Liver (tissue), 9 donors: ENCODE measurements around the gene OR5L1. TPM values are rescaled to one million over a fixed set of nuclear protein-coding genes. Genes with fewer than 3 reads are reported as not detected.

Source experiments
- DNase-seq: peaks from one replicate; pipeline ENCODE4 v3.0.0-alpha.2; 2017; ENCODE audit warnings: low spot score
- H3K27ac ChIP-seq, 2 donors: one replicate each; pipeline ENCODE4 v1.7.0; 2013; ENCODE audit warnings: inconsistent platforms in 2 of 2, low read length in 2 of 2, control low read depth in 1 of 2, low read depth in 1 of 2, mild to moderate bottlenecking in 1 of 2
- H3K27me3 ChIP-seq, 4 donors: one replicate each; pipeline versions ENCODE4 v1.6.1 to v1.7.0; 2013; ENCODE audit warnings: low read length in 3 of 4, inconsistent platforms in 1 of 4, mild to moderate bottlenecking in 1 of 4, moderate library complexity in 1 of 4; ENCODE audit not compliant: control insufficient read depth in 4 of 4, insufficient read depth in 4 of 4
- H3K36me3 ChIP-seq, 4 donors: one replicate each; pipeline versions ENCODE4 v1.6.1 to v1.7.0; 2013; ENCODE audit warnings: low read length in 3 of 4, mild to moderate bottlenecking in 3 of 4, low read depth in 1 of 4, moderate library complexity in 1 of 4; ENCODE audit not compliant: control insufficient read depth in 4 of 4, insufficient read depth in 3 of 4
- H3K4me1 ChIP-seq, 4 donors: one replicate each; pipeline versions ENCODE4 v1.6.1 to v1.7.0; 2013; ENCODE audit warnings: low read length in 3 of 4, mild to moderate bottlenecking in 3 of 4, moderate library complexity in 1 of 4; ENCODE audit not compliant: control insufficient read depth in 4 of 4, insufficient read depth in 4 of 4
- H3K4me3 ChIP-seq, 3 donors: one replicate each; pipeline versions ENCODE4 v1.6.1 to v1.7.0; 2013; ENCODE audit warnings: low read length in 3 of 3, control low read depth in 1 of 3, low read depth in 1 of 3, mild to moderate bottlenecking in 1 of 3
- H3K9ac ChIP-seq, 2 donors: one replicate each; pipeline ENCODE4 v1.7.0; 2013; ENCODE audit warnings: low read length in 2 of 2, mild to moderate bottlenecking in 2 of 2, moderate library complexity in 2 of 2, control low read depth in 1 of 2, low read depth in 1 of 2
- H3K9me3 ChIP-seq, 4 donors: one replicate each; pipeline versions ENCODE4 v1.6.1 to v1.7.0; 2013; ENCODE audit warnings: low read length in 3 of 4; ENCODE audit not compliant: control insufficient read depth in 4 of 4
- ATF3 ChIP-seq: IDR thresholded peaks from 2 replicates; pipeline ENCODE4 v1.6.1; 2016; ENCODE audit warnings: antibody characterized with exemption
- CTCF ChIP-seq: fragments of 150-350 bp; IDR thresholded peaks from 2 replicates; pipeline ENCODE4 v1.5.1; 2017; ENCODE audit warnings: improper control_type of control experiment, low read depth, low read length; ENCODE audit not compliant: missing input control
- EGR1 ChIP-seq, 2 donors: IDR thresholded peaks; 2 replicates each; pipeline ENCODE4 v1.6.1; 2016 to 2018; ENCODE audit warnings: antibody characterized with exemption in 2 of 2, low read depth in 2 of 2
- FOXA1 ChIP-seq: IDR thresholded peaks from 2 replicates; pipeline ENCODE4 v1.6.1; 2016; ENCODE audit warnings: antibody characterized with exemption
- FOXA2 ChIP-seq: IDR thresholded peaks from 2 replicates; pipeline ENCODE4 v1.6.1; 2016; ENCODE audit warnings: antibody characterized with exemption
- GABPA ChIP-seq, 2 donors: IDR thresholded peaks in 1 of 2; conservative IDR thresholded peaks in 1 of 2; 2 replicates each; pipeline ENCODE4 v1.6.1; 2016; ENCODE audit warnings: antibody characterized with exemption in 2 of 2, mild to moderate bottlenecking in 1 of 2, moderate library complexity in 1 of 2
- HNF4A ChIP-seq, 2 donors: conservative IDR thresholded peaks; 2 replicates each; pipeline ENCODE4 v1.6.1; 2016; ENCODE audit warnings: antibody characterized with exemption in 2 of 2, mild to moderate bottlenecking in 2 of 2
- HNF4G ChIP-seq: IDR thresholded peaks from 2 replicates; pipeline ENCODE4 v1.6.1; 2016; ENCODE audit warnings: antibody characterized with exemption
- JUND ChIP-seq, 2 donors: IDR thresholded peaks; 2 replicates each; pipeline ENCODE4 v1.6.1; 2016; ENCODE audit warnings: antibody characterized with exemption in 2 of 2
- MAX ChIP-seq: IDR thresholded peaks from 2 replicates; pipeline ENCODE4 v1.6.1; 2016; ENCODE audit warnings: antibody characterized with exemption
- NR2F2 ChIP-seq: IDR thresholded peaks from 2 replicates; pipeline ENCODE4 v1.6.1; 2016; ENCODE audit warnings: antibody characterized with exemption
- RAD21 ChIP-seq, 2 donors: IDR thresholded peaks; 2 replicates each; pipeline ENCODE4 v1.6.1; 2016; ENCODE audit warnings: antibody characterized with exemption in 2 of 2, mild to moderate bottlenecking in 2 of 2
- REST ChIP-seq: IDR thresholded peaks from 2 replicates; pipeline ENCODE4 v1.6.1; 2016; ENCODE audit warnings: antibody characterized with exemption, mild to moderate bottlenecking
- RXRA ChIP-seq, 2 donors: IDR thresholded peaks; 2 replicates each; pipeline ENCODE4 v1.6.1; 2017 to 2018; ENCODE audit warnings: antibody characterized with exemption in 2 of 2, mild to moderate bottlenecking in 1 of 2
- SP1 ChIP-seq: IDR thresholded peaks from 2 replicates; pipeline ENCODE4 v1.6.1; 2018; ENCODE audit warnings: antibody characterized with exemption, mild to moderate bottlenecking
- TAF1 ChIP-seq: conservative IDR thresholded peaks from 2 replicates; pipeline ENCODE4 v1.6.1; 2016; ENCODE audit warnings: antibody characterized with exemption, mild to moderate bottlenecking
- YY1 ChIP-seq: IDR thresholded peaks from 2 replicates; pipeline ENCODE4 v1.6.1; 2016; ENCODE audit warnings: antibody characterized with exemption, mild to moderate bottlenecking
- ZBTB33 ChIP-seq: IDR thresholded peaks from 2 replicates; pipeline ENCODE4 v1.6.1; 2016; ENCODE audit warnings: antibody characterized with exemption
- WGBS: extraction: QIAGEN DNeasy Blood & Tissue Kit; methylation state at CpG from one replicate; pipeline ENCODE4 v1.1.7; 2013; 5-methylcytosine and 5-hydroxymethylcytosine counted together
- polyA plus RNA-seq, 2 donors: library from polyadenylated mRNA; stranded (reverse) in 1 of 2; unstranded in 1 of 2; fragments of 200-250 nt in 1 of 2; fragments of >200 nt in 1 of 2; fragmentation: Nextera tagmentation in 1 of 2; extraction: Ambion mirVana in 1 of 2; gene quantifications; one replicate each; pipeline versions ENCODE4 v1.2.1 to v1.2.3, GENCODE V29; 2013 to 2015
- total RNA-seq, 2 donors: library from RNA; depleted of rRNA; stranded (reverse); fragments of >200 nt; gene quantifications; one replicate each; pipeline ENCODE4 v1.2.3, GENCODE V29; 2014
- donor health status: healthy.
- donor health status: healthy.
- donor health status: healthy.
- donor health status: healthy.
- donor health status: healthy.

The OR5L1 gene
- not detected for total RNA-seq
- polyA plus RNA-seq = not detected

GRCh38 chr11:55811067-55811466 is at the start of gene OR5L1:
Gene OR5L1 (plus strand): TSS chr11:55811367. CDS start chr11:55811467, 100 bp downstream.
- Histone ChIP-seq H3K27me3 (no peaks in the 10 kb centered on the region), H3K36me3 (no peaks in the 10 kb centered on the region), H3K27ac (no peak within 1 kb of the TSS), H3K9ac (no peak within 1 kb of the TSS), H3K9me3 (no peaks in the 10 kb centered on the region), H3K4me1 (no peaks in the 10 kb centered on the region), H3K4me3 (no peak within 1 kb of the TSS)
- no peak for DNase-seq
- WGBS = 65% methylated on average over 1 of the region's 1 CpG
- no peak for TF ChIP-seq JUND (IDR thresholded peaks at IDR 0.05)
- TF ChIP-seq FOXA1 = no peak
- TF ChIP-seq YY1 = no peak
- no peak for TF ChIP-seq MAX
- TF ChIP-seq NR2F2 = no peak
- no peak for TF ChIP-seq EGR1 (IDR thresholded peaks at IDR 0.05; ENCODE audit: low read depth in 2 of 2)
- no peak for TF ChIP-seq FOXA2
- TF ChIP-seq SP1 = no peak
- TF ChIP-seq HNF4A (conservative IDR thresholded peaks at IDR 0.05) = no peak
- no peak for TF ChIP-seq REST

GRCh38 chr11:55773138-55773537 is 38.0 kb upstream of the OR5L1 start, which contains the start of gene OR5D13:
Gene OR5D13 (plus strand): TSS chr11:55773438. CDS start chr11:55773438, 0 bp downstream.
- Histone ChIP-seq H3K4me1 (no peaks in the 10 kb centered on the region), H3K9ac (no peak within 1 kb of the TSS), H3K4me3 (no peak within 1 kb of the TSS), H3K27me3 (no peaks in the 10 kb centered on the region), H3K27ac (no peak within 1 kb of the TSS), H3K36me3 (no peaks in the 10 kb centered on the region), H3K9me3 (peaks cover 0 to 3% (median 0%) of the 10 kb centered on the region in 4 donors)
- DNase-seq = no peak
- TF ChIP-seq MAX (no peak), RAD21 (IDR thresholded peaks at IDR 0.05) (no peak), FOXA2 (no peak), JUND (IDR thresholded peaks at IDR 0.05) (no peak), RXRA (IDR thresholded peaks at IDR 0.05) (no peak), REST (no peak), YY1 (no peak), FOXA1 (no peak), ATF3 (no peak), HNF4A (conservative IDR thresholded peaks at IDR 0.05) (no peak), CTCF (no peak), TAF1 (no peak), NR2F2 (no peak), GABPA (IDR thresholded peaks at IDR 0.05 in 1 of 2, conservative IDR thresholded peaks at IDR 0.05 in 1 of 2) (no peak), EGR1 (IDR thresholded peaks at IDR 0.05; ENCODE audit: low read depth in 2 of 2) (no peak), ZBTB33 (no peak), SP1 (no peak), HNF4G (no peak)
